ENCODE results near the gene COPS2. TPM values are rescaled to one million over a fixed set of nuclear protein-coding genes. Genes with fewer than 3 reads are reported as not detected.

COPS2 gene
- total and polyA plus RNA-seq, 2 of the 13 experiments (the other 11 are each of a cell fraction or from before 2014, with no cell fraction given): 37.8 to 66.3 TPM

DNA sequence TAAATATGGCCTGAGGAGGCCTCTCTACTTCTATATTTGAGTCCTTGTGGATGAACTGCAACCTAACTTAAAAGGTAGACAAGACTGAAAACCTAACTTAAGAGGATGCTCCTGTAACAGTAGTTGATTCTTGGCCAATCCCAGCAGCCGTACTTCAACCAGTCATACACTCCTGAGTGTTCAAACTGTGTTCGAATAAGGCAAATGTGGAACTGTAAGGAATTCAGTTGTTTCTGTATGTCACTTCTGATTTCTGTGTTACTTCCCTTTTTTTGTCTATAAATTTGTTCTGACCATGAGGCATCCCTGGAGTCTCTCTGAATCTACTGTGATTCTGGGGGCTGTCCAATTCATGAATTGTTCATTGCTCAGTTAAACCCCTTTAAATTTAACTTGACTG, 35.2 kb upstream of the COPS2 start:
- Histone ChIP-seq H3K4me2 (ENCODE audit: low read depth, low read length) (no peak overlapping the region), H3K36me3 (replicated peaks in 1 of 2; ENCODE audit: control insufficient read depth in 1 of 2, insufficient read depth in 2 of 2, low read length in 2 of 2) (no peaks in the 10 kb centered on the region; a peak in 2 of 5 replicates), H3K4me1 (ENCODE audit: insufficient read depth, low read length) (no peaks in the 10 kb centered on the region), H3K9ac (ENCODE audit: insufficient read depth, low read depth, low read length) (no peak overlapping the region), H3K79me2 (ENCODE audit: insufficient read depth, low read length) (no peaks in the 10 kb centered on the region), H3K4me3 (replicated peaks in 1 of 3; ENCODE audit: insufficient read depth in 1 of 3, low read depth in 2 of 3, low read length in 3 of 3) (no peak overlapping the region), H3K27me3 (ENCODE audit: control insufficient read depth in 1 of 2, insufficient read depth in 2 of 2, low read length in 2 of 2) (no peaks in the 10 kb centered on the region), H3K27ac (ENCODE audit: extremely low read length, insufficient read depth, low read length) (no peak overlapping the region), H2AFZ (ENCODE audit: low read length) (no peak overlapping the region), H4K20me1 (ENCODE audit: insufficient read depth, low read length) (no peaks in the 10 kb centered on the region), H3K9me3 (ENCODE audit: low read length) (no peaks in the 10 kb centered on the region)
- POLR2A ChIA-PET: no interaction called here
- in situ Hi-C loops (cut with HindIII; ENCODE audit: extremely low pct_ligation_motif_present, low pct_unique_long_range_greater_than_20kb): no loop called here
- WGBS (ENCODE audit: low lambda C conversion rate): 96% methylated on average over 2 of the region's 2 CpGs
- BruUV-seq (replicated peaks): no TSS peak
- TF ChIP-seq ARID2 (CRISPR knock-in tag; IDR thresholded peaks at IDR 0.05; ENCODE audit: borderline replicate concordance) (no peak), ZNF703 (CRISPR knock-in tag; IDR thresholded peaks at IDR 0.05; ENCODE audit: borderline replicate concordance) (no peak), ZNF496 (CRISPR knock-in tag; IDR thresholded peaks at IDR 0.05; ENCODE audit: insufficient replicate concordance) (no peak), IKZF1 (IDR thresholded peaks at IDR 0.05) (no peak), CENPX (CRISPR knock-in tag; IDR thresholded peaks at IDR 0.05) (no peak), SOX5 (CRISPR knock-in tag; IDR thresholded peaks at IDR 0.05; ENCODE audit: borderline replicate concordance) (no peak), ZNF879 (CRISPR knock-in tag; IDR thresholded peaks at IDR 0.05) (no peak), ETS1 (CRISPR knock-in tag; IDR thresholded peaks at IDR 0.05) (no peak), JARID2 (CRISPR knock-in tag; IDR thresholded peaks at IDR 0.05; ENCODE audit: insufficient replicate concordance) (no peak), SMARCE1 (IDR thresholded peaks at IDR 0.05; ENCODE audit: borderline replicate concordance) (no peak), HCFC1 (IDR thresholded peaks at IDR 0.05; ENCODE audit: low read depth, low read length) (no peak), ZBTB1 (CRISPR knock-in tag; IDR thresholded peaks at IDR 0.05; ENCODE audit: borderline replicate concordance) (no peak), SKIL (CRISPR knock-in tag; IDR thresholded peaks at IDR 0.05; ENCODE audit: borderline replicate concordance) (no peak)
- no peak for ATAC-seq
- no peak for DNase-seq (ENCODE audit: low spot score)
- CTCF ChIA-PET (ENCODE audit: low intra/inter-chr PET ratio, low total read pairs): no interaction called here
- no peak for FAIRE-seq
- intact Hi-C loops (cut with micrococcal nuclease; ENCODE audit: unreplicated experiment): no loop called here

Measured in HepG2 (cell line).